HG03045 (cell line): ENCODE results near the gene AQP12B.

Experiments used
- ATAC-seq: cut with Tn5 transposase; IDR thresholded peaks from one replicate; pipeline ENCODE4 v1.9.1; 2021; ENCODE audit warnings: mild to moderate bottlenecking, moderate library complexity; ENCODE audit not compliant: unreplicated experiment

The AQP12B gene

GRCh38 chr2:240636563-240637115 lies 46.0 kb downstream of the AQP12B start:
- no peak for ATAC-seq

GRCh38 chr2:240635998-240636547 lies 46.6 kb downstream of the AQP12B start:
- ATAC-seq: no peak

- no peak for ATAC-seq
Observed at GRCh38 chr2:240635121-240635997, 47.3 kb downstream of the AQP12B start.

DNA sequence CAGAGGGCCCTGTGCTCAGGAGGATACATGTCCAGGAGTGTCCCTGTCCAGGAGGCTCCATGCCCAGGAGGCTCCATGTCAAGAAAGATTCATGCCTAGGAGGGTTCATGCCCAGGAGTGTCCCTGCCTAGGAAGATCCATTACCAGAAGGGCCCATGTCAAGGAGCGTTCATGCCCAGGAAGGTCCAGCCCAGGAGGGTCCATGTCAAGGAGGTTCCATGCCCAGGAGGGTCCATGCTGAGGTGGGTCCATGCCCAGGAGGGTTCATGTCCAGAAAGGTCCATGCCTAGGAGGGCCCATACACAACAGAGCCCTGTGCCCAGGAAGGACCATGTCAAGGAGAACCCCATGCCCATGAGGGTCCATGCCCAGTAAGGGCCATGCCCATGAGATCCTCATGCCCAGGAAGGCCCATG lies 50.4 kb downstream of the AQP12B start:
- no peak for ATAC-seq

- no peak for ATAC-seq
Observed at GRCh38 chr2:240631548-240632305, 51.0 kb downstream of the AQP12B start.

- ATAC-seq: no peak
Observed at GRCh38 chr2:240630771-240631547, 51.7 kb downstream of the AQP12B start.

- no peak for ATAC-seq
Observed at GRCh38 chr2:240629968-240630770, 52.5 kb downstream of the AQP12B start.

DNA sequence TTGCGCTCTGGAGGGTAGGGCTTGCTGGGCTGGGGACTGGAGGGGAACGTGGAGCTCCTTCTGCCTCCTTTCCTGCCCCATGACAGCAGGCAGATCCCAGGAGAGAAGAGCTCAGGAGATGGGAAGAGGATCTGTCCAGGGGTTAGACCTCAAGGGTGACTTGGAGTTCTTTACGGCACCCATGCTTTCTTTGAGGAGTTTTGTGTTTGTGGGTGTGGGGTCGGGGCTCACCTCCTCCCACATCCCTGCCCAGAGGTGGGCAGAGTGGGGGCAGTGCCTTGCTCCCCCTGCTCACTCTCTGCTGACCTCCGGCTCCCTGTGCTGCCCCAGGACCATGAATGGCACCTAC lies 53.1 kb downstream of the AQP12B start:
- ATAC-seq: no peak

- no peak for ATAC-seq
Observed at GRCh38 chr2:240628808-240629618, 53.7 kb downstream of the AQP12B start.

- ATAC-seq: no peak
Observed at GRCh38 chr2:240628507-240628807, 54.2 kb downstream of the AQP12B start.

DNA sequence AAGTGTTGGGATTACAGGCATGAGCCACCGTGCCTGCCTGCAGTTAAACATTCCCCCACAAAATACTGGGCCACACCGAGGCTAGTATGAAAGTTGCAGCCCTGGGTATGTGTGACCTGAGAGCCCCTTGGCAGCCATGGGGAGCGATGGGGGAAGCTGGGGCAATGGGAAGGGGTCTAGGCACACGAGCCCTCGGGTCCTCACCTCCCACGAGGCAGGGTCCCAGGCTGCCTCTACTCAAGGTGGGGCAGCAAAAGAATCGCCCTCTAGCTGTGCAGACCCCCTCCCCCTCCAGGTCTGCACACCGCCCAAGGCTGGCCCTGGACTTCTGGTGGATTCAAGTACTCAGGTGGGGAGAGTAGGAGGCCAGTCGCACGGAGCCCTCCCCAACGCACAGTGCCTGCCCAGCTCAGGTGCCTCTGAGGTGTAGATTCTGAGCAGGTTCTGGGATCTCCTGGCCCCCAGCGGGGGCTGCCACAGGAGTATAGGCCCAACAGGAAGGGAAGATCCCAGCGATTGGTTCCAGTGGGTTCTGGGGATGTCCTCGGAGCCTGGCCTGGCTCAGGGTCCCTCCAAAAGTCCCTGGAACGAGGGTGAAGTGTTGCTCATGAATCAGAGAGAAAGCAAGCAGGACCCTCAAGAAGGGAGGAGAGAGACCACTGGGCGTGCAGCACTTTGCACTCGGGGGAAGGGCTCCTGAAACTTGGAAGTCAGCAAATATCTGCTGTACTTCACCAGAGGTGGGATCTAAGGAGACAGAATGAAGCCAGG lies 54.8 kb downstream of the AQP12B start:
- no peak for ATAC-seq

- no peak for ATAC-seq
Observed at GRCh38 chr2:240626531-240627300, 56.0 kb downstream of the AQP12B start.
